Body of pancreas (tissue), 4 donors: Measurements from ENCODE around the gene CCDC149.

Source experiments
- CTCF ChIP-seq, 7 experiments: fragments of 450-650 bp in 4 of 7; fragments of 200-600 bp in 3 of 7; sonication (generic) in 3 of 7; IDR thresholded peaks; one replicate each; pipeline ENCODE4 v1.5.1; 2016 to 2019; ENCODE audit warnings: antibody characterized with exemption in 7 of 7
- POLR2A ChIP-seq, 3 donors: fragments of 450-650 bp; IDR thresholded peaks; one replicate each; pipeline ENCODE4 v1.6.1; 2016; ENCODE audit warnings: antibody characterized with exemption in 3 of 3, mild to moderate bottlenecking in 2 of 3

DNA sequence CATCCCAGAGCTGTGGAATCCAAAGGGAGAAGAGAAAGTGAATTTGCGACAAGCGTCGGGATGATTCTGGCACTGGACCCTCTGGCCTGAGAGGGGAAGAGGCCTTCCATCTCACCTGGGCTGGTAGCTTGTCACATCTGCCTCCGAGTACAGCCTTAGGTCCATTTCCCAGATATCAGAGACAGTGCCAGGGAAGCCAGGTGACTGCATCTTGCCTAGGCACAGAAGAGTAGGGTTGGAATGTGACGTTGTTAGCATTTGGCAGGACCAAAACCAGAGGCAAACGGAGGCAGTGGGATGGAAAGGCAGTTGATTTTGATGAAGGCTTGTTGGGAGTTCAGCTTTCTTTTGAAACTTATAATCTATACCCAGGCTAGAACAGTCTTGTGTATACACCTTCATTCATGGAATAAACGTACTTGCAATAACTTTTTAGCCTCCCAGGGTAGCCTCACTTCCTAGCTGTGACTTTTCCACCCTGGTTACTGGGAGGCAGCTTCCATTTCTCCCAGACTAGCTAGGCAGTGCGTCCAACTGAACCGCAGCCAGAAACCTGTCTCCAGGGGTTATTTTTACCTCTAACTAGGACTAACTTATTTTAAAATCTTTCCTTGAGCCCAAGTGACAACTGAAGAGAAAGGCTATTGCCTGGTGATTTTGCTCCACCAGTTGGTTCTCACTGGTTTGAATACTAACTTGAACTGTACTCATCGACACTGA lies 111.5 kb downstream of the CCDC149 start:
- TF ChIP-seq POLR2A (IDR thresholded peaks at IDR 0.05) (no peak), CTCF (IDR thresholded peaks at IDR 0.05) (no peak)
